Erythroblast (primary cell): ENCODE data around the gene NT5DC2.

ENCODE experiments used
- DNase-seq, 2 experiments: peaks; one replicate each; lab custom pipeline; 2025; lab: John Stamatoyannopoulos, UW
- GATA1 ChIP-seq: IDR thresholded peaks from 2 replicates; pipeline ENCODE4 v1.6.1; 2011; ENCODE audit warnings: low read depth, mild to moderate bottlenecking, control low read depth, low read length, moderate library complexity
- POLR2A ChIP-seq: IDR thresholded peaks from 2 replicates; pipeline ENCODE4 v1.6.1; 2011; ENCODE audit warnings: mild to moderate bottlenecking, low read length

Gene NT5DC2

DNA sequence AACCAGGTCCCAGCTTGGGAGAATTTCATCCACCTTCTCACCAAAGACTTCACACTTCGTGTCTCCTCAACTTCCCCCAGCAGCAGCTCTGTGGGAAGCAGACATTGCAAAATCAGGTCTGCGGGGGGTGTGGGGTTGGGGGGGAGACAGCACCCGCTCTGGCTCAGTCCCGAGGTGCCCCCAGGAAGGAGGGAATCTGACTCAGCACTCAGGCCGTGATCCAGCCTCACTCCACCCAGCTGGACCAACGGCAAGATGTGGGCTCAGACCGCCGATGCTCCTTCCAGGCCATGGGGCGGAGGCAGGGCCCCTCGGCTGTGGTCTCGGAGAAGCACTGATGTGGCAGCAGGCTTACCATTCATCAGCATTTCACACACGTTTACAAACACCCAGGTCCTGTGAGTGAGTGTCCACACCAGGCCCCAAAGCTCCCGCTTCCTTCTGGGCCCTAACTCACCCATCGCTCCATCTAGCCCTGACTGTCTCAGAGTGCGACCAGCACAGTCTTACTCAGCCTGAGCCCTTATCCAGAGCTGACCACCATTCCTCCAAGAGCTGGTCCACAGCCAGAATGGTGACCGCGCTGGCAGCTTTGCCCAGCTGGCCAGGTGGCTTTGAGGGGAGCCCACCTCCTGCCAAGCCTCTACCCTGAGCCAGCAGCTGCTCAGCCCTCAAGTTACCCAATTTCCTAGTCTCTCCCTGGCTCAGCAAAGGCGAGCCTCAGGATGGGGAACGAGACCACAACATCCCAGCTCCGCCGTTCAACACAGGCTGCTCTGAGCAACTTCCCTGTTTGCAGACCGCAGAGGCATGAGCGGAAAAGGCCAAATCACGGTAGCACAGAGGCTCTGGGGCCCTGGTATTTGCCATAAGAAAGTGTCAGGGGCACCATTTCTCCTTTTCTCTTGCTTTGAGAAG is 35.3 kb downstream of the NT5DC2 start:
- no peak for TF ChIP-seq POLR2A
- no peak for TF ChIP-seq GATA1
- no peak for DNase-seq

- no peak for DNase-seq
- TF ChIP-seq POLR2A (no peak), GATA1 (no peak)
These were observed 37.7 kb downstream of the NT5DC2 start for GRCh38 chr3:52495777-52496602.

- DNase-seq = no peak
- TF ChIP-seq GATA1 (no peak), POLR2A (no peak)
These were observed 38.7 kb downstream of the NT5DC2 start, which contains the start of gene STAB1 for GRCh38 chr3:52494886-52495495. Gene STAB1, plus strand, starts transcription at chr3:52495338. Its CDS starts 76 bp downstream, at chr3:52495414.

DNA sequence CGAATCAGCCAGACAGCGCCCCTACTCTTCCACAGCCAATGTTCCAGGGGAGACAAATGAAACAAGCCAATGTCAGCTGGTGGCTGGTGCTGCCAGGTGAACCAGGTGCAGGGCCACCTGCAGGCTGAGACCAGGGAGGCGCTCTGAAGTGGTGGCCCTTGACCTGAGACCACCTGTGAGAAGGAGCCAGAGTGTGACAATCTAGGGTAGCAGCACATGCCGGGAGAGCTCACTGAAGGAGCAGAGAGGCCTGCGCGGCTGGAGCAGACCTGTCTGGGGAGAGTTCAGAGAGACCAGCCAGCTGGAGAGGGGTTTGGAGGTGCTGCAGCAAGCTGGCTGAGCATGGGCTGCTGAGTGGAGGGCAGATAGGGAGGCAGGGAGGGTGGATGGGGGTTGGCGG is 39.2 kb downstream of the NT5DC2 start:
- TF ChIP-seq GATA1 (no peak), POLR2A (no peak)
- no peak for DNase-seq

DNA sequence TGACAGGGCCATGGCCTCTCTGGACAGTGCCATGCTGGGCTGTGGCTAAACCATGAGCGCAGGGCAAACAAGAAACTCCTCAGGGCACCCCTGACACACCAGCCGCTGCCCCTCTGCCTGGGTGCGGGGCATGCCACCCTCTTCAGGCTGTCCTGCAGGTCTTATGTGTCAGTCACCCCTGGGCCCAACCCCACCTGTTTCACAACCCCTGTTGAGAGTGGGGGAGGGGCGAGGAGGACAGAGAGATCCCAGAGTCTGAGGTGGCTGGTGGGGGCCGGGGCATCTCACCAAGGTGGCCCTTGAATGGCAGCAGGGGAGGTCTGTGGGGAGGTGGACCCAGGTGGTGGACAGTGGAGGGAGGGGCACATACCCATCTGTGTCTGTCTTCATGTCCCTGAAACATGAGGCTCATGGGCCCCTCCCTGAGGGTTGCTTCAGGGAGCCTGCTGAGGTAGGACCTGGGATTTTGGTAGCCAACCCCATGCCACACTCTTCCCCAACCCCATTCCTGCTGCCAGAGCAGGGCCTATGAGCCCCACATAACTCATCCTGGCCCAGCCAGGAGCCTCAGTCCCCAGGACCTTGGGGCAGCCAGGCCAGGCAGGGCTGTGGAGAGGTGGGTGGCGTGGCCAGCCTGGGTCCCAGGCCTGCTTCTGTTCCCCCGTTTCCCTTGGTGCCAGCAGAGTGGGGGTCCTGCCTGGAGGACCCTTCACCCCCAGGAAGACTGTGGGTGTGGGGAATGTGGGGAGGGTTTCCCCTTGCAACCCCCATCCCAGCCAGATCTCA is 40.2 kb downstream of the NT5DC2 start:
- DNase-seq = no peak
- TF ChIP-seq GATA1 = no peak
- no peak for TF ChIP-seq POLR2A

GRCh38 chr3:52492059-52492458 is 41.6 kb downstream of the NT5DC2 start:
- no peak for TF ChIP-seq POLR2A
- TF ChIP-seq GATA1 = no peak
- DNase-seq = no peak

GRCh38 chr3:52490939-52491526 is 42.6 kb downstream of the NT5DC2 start:
- DNase-seq = no peak

DNA sequence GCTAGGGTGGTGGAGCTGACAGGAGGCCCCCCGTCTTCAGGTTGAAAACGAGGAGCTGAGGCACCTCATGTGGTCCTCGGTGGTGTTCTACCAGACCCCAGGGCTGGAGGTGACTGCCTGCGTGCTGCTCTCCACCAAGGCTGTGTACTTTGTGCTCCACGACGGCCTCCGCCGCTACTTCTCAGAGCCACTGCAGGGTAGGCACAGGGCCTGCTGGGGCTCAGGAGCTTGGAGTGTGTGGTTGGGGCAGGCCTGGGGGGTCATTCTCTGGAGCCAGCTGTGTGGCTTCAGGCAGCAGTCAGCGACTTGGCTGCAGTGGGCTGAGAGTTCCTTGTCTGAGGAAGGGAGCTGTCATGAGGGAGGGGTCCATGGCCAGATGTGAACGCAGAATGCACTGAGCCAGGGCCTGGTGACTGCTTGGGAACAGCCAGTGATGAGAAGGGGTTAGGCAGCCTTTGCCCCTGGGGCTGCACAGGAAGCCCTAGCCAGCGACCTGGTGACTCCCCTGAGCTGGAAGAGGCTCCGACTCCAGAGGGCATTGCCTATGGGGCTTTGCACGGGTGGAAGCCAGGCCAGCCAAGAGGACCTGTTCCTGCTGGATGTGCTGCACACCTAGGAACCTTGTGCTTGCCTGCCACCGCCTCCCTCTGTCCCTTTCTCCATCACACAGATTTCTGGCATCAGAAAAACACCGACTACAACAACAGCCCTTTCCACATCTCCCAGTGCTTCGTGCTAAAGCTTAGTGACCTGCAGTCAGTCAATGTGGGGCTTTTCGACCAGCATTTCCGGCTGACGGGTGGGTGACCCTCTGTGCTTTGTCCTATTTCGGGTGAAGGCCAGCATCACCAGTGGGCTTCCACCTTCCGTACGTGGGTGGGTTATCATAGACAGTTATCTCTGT is 43.4 kb downstream of the NT5DC2 start:
- DNase-seq = no peak
- no peak for TF ChIP-seq POLR2A
- no peak for TF ChIP-seq GATA1

More at GRCh38 chr3:52490939-52491526, 42.6 kb downstream of the NT5DC2 start:
- TF ChIP-seq POLR2A (no peak), GATA1 (no peak)

- no peak for DNase-seq
- TF ChIP-seq GATA1 = no peak
- no peak for TF ChIP-seq POLR2A
These were observed 44.2 kb downstream of the NT5DC2 start for GRCh38 chr3:52489453-52489852.

DNA sequence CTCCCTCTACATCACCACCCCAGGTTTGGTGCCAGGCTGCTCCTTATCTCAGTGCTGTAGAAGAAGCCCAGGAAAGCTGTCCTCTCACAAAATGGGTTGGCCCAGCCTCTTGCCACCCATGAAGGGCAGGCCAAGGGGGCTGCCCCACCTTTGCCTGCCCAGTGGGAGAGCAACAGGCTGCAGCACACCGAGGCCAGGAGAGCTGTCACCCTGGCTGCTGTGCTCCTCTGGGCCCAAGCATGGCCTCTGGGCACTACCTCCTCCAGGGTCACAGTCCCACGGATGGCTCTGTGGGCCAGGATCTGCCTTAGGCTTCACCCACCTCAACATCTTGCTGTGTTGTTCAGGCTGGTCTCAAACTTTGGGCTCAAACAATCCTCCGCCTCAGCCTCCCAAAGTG is 44.9 kb downstream of the NT5DC2 start:
- no peak for DNase-seq
- TF ChIP-seq GATA1 (no peak), POLR2A (no peak)

DNA sequence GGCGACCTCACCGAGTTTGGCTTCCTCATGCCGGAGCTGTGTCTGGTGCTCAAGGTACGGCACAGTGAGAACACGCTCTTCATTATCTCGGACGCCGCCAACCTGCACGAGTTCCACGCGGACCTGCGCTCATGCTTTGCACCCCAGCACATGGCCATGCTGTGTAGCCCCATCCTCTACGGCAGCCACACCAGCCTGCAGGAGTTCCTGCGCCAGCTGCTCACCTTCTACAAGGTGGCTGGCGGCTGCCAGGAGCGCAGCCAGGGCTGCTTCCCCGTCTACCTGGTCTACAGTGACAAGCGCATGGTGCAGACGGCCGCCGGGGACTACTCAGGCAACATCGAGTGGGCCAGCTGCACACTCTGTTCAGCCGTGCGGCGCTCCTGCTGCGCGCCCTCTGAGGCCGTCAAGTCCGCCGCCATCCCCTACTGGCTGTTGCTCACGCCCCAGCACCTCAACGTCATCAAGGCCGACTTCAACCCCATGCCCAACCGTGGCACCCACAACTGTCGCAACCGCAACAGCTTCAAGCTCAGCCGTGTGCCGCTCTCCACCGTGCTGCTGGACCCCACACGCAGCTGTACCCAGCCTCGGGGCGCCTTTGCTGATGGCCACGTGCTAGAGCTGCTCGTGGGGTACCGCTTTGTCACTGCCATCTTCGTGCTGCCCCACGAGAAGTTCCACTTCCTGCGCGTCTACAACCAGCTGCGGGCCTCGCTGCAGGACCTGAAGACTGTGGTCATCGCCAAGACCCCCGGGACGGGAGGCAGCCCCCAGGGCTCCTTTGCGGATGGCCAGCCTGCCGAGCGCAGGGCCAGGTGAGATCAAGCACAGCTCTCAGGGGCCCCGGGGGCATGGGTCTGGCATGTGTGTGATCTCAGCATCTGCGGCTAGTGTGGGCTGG is 45.6 kb downstream of the NT5DC2 start:
- TF ChIP-seq GATA1 = no peak
- no peak for TF ChIP-seq POLR2A
- no peak for DNase-seq
